ENCODE measurements around the gene IFT88. TPM values are rescaled to one million over a fixed set of nuclear protein-coding genes. Genes with fewer than 3 reads are reported as not detected.

The IFT88 gene
- total RNA-seq, 1 donor from 2014 or later: 12.1 TPM

- DNase-seq (ENCODE audit: low read depth): peak; percentile 91
Measured at GRCh38 chr13:20714161-20714560, 147.2 kb downstream of the IFT88 start.

GRCh38 chr13:20714563-20715329, 147.8 kb downstream of the IFT88 start:
- peak; percentile 99 for DNase-seq (ENCODE audit: low read depth)

GRCh38 chr13:20715330-20715712, 148.4 kb downstream of the IFT88 start:
- DNase-seq (ENCODE audit: low read depth): no peak

GRCh38 chr13:20716951-20717350, 150.0 kb downstream of the IFT88 start:
- DNase-seq (ENCODE audit: low read depth): peak; percentile 86

GRCh38 chr13:20717581-20718542, 150.9 kb downstream of the IFT88 start:
- peak; percentile 34 for DNase-seq (ENCODE audit: low read depth)

GRCh38 chr13:20718958-20719566, 152.1 kb downstream of the IFT88 start:
- DNase-seq (ENCODE audit: low read depth): no peak

- DNase-seq (ENCODE audit: low read depth): peak; percentile 51
Measured at GRCh38 chr13:20719783-20720182, 152.8 kb downstream of the IFT88 start.

GRCh38 chr13:20720499-20720898, 153.5 kb downstream of the IFT88 start:
- DNase-seq (ENCODE audit: low read depth): no peak

- DNase-seq (ENCODE audit: low read depth): no peak
Measured at GRCh38 chr13:20721058-20721453, 154.1 kb downstream of the IFT88 start.

- DNase-seq (ENCODE audit: low read depth): no peak
Measured at GRCh38 chr13:20721454-20722357, 154.7 kb downstream of the IFT88 start.

- peak; percentile 50 for DNase-seq (ENCODE audit: low read depth)
Measured at GRCh38 chr13:20727856-20728255, 160.9 kb downstream of the IFT88 start.

GRCh38 chr13:20728579-20729311, 161.8 kb downstream of the IFT88 start:
- DNase-seq (ENCODE audit: low read depth): no peak

- DNase-seq (ENCODE audit: low read depth): no peak
Measured at GRCh38 chr13:20729633-20730585, 163.0 kb downstream of the IFT88 start.

- DNase-seq (ENCODE audit: low read depth): no peak
Measured at GRCh38 chr13:20738616-20739015, 171.7 kb downstream of the IFT88 start.

- no peak for DNase-seq (ENCODE audit: low read depth)
Measured at GRCh38 chr13:20740021-20740420, 173.1 kb downstream of the IFT88 start.
